Mammary epithelial cell (primary cell): ENCODE data around the gene ZNF160.
"Not testable (repeated sequence)": the region's sequence is repeated elsewhere in the genome, so short reads cannot be mapped to it uniquely, and the experiment has no call there.

Source experiments
- CTCF ChIP-seq, 2 donors: IDR thresholded peaks in 1 of 2; conservative IDR thresholded peaks in 1 of 2; 2 replicates each; pipeline ENCODE4 v1.5.1; 2011 to 2012; ENCODE audit warnings: inconsistent platforms in 2 of 2, low read length in 2 of 2, mild to moderate bottlenecking in 2 of 2, control low read depth in 1 of 2, low read depth in 1 of 2; ENCODE audit not compliant: insufficient read depth in 1 of 2; ENCODE audit errors: extremely low read depth in 1 of 2
- EZH2 ChIP-seq: IDR thresholded peaks from 2 replicates; pipeline ENCODE4 v1.6.1; 2012; ENCODE audit warnings: low read length, inconsistent platforms, borderline replicate concordance

- not testable (repeated sequence) for TF ChIP-seq CTCF (conservative IDR thresholded peaks at IDR 0.05 in 1 of 2, IDR thresholded peaks at IDR 0.05 in 1 of 2; ENCODE audit: extremely low read depth in 1 of 2, insufficient read depth in 1 of 2, low read depth in 1 of 2, low read length in 2 of 2); EZH2
Observed at GRCh38 chr19:53126733-53127526, 23.7 kb upstream of the ZNF160 start.
